Neuronal stem cell (in vitro differentiated cells): Measurements from ENCODE around the gene SLC2A1. TPM values are rescaled to one million over a fixed set of nuclear protein-coding genes. Genes with fewer than 3 reads are reported as not detected.

Source experiments
- small RNA-seq: library from polyadenylated mRNA; stranded (forward); fragments of <200 nt; extraction: miRNeasy Mini kit (QIAGEN cat#:217004); gene quantifications from one replicate; pipeline ENCODE3, GENCODE V24; 2013; ENCODE audit not compliant: insufficient read depth

Gene SLC2A1

Small RNAs within 50 kb of the gene (small RNA-seq; reads per million reads assigned to genes)
- gene RNU6-880P: not detected
